NCI-H774 (cell line): ENCODE data around the gene FAM20C.

Experiments used
- DNase-seq: peaks from one replicate; lab custom pipeline; 2025; lab: John Stamatoyannopoulos, UW

FAM20C gene

DNA sequence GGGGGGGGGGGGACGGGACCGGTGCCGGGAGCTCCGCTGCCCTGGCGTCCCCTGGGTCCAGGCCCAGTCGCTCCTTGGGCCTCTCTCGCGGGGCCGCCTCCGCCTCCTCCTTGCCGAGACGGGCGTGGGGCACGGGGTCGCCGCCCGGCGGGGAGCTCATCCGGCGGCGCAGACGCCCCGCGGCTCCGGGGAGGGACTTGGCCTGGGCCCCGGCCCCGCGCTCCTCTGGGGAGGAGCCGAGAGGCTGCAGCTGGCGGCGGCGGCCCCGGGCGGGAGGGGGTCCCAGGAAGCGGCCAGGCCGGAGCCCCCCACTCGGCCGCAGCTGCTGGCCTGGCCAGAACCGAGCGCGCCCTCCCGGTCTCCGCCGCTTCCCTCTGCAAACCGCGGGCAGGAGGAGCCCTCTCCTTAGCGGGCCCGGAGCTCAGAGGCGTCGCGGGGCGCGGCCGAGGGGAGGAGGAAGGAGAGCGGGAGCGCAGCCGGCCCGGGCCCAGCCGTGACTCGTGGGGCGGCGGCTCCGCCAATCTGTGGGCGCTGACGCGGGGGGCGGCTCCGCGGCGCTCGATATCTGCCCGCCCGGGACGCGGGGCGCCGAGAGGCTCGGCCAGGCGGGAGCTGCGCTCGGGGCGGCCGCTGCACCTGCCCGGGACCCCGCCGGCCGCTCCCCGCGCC is at the start of gene FAM20C:
FAM20C (plus strand) TSS at position 591 of the 669 bp plus-strand sequence. CDS start 629 bp downstream, outside the sequence.
- DNase-seq = no peak

DNA sequence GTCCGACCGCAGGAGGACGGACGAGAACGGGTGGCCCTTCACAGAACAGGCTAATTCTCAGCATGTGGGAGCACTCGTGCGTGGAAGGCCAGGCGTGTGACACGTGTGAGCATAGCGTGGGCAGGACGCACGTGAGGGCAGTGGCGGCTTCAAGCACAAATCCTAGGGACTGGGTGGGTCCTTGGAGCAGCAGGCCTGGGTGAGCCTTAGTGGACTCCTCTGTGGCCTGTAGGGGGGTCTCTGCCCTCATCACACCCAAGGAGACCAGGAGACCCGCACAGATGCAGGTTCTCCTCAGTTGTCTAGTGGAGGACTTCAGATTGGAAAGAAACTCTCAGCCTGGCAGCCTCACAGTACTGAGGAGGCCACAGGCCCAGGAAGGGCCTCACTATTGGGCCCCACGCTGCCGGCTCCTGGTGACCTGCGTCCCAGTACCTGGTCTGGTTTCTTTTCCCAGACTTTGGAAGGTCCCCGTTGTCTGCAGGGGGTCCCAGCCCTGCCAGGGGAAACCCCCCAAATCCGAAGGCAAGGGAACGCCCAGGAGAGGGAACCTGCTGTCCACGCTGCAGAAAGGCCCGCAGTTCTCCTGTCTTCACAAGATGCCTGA is 49.1 kb upstream of the FAM20C start:
- no peak for DNase-seq

DNA sequence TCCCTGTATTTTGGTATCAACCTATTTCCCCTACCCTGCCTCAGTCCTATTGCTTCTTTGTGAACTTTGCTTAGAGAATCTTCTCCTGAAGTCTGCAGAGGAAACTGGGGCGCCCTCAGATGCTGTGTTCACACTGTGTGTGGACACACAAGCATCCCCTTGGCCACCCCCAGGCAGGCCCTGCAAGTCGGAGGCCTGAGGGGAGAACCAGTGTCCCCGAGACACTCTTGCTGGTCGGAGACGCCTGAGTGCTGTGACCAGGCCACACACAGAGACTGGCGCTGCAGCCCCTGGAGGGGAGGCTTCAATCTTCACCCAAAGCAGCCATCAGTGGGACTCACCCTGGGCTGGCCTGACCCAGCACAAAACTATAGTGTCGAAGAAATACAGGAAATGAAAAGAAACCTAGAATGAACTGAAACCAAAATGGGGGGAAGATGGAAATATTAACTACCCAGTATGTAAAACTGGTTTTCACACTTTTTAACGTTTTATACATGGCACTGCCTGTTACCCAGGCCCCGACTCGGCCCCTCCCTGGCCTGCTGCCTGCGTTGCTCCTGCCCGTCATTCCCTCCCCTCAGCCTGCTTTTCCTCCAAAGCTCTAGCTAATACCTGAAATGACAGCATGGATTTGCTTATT is 48.4 kb upstream of the FAM20C start:
- no peak for DNase-seq

- no peak for DNase-seq
These were observed 47.9 kb upstream of the FAM20C start for GRCh38 chr7:144454-144826.

- no peak for DNase-seq
These were observed 46.5 kb upstream of the FAM20C start for GRCh38 chr7:145863-146262.

GRCh38 chr7:148543-148931 is 43.8 kb upstream of the FAM20C start:
- no peak for DNase-seq

- peak; percentile 96 for DNase-seq
These were observed 43.2 kb upstream of the FAM20C start for GRCh38 chr7:148932-149790.

DNA sequence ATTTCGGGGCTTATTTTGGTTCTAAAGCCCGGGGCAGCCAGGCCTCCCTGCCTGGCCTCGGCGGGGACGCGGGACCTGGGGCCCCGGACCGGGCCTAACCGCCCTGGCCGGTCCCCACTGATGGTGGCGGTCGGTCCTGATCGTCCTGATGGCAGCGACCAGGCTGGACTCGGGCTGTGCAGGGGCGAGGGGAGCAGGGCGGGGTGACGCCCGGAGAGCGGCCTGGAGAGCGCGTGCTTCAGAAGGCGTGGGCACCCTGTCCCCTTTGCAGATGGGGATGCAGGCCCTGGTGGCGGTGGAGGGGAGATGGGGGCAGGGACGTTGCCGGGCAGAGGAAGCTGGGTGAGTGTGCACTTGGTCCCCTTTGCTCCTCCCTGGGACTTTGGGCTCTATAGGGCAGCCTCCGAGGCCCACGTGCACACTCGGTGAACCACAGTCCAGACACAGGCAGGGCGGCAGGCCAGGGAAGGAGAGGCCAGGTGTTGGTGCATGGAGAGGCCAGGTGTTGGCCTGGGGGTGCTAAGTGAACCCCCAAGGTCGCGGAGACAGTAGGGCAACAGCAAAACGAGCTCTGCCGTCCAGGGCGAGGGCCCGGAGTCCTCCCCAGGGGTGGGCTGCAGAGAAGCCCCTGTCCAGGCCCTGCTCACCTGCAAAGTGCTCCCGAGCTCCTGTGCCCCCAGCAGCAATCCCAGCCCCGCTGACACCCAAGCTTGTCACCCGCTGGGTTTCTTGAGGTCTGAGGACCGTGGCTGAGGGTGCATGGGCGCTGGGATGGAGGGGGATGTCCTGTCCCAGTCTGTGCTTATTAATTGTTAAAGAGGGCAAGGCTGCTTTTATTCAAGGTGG is 42.4 kb upstream of the FAM20C start:
- peak; percentile 21 for DNase-seq

DNA sequence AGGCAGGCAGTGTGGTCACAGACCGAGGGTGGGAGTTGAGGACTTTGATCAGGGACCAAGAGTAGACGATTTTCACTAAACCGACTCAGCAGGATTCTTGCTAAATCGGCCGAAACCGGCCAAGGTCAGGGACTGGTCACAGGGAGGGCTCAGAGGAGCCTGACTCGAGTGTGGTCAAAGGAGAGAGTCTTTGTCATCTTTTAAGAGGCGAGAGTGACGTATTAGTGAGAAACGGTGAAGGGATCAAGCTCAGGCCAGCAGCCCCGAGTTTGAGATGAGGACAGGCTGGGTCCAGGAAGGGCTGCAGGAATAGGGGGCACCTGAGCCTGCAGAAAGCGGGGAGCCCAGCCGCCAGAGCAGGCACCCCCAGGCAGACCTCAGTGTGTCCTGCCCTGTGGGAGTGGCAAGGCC is 41.6 kb upstream of the FAM20C start:
- DNase-seq = no peak

- no peak for DNase-seq
These were observed 40.9 kb upstream of the FAM20C start for GRCh38 chr7:151346-152050.

- DNase-seq = no peak
These were observed 39.5 kb upstream of the FAM20C start for GRCh38 chr7:152702-153391.

- no peak for DNase-seq
These were observed 38.8 kb upstream of the FAM20C start for GRCh38 chr7:153604-154003.

DNA sequence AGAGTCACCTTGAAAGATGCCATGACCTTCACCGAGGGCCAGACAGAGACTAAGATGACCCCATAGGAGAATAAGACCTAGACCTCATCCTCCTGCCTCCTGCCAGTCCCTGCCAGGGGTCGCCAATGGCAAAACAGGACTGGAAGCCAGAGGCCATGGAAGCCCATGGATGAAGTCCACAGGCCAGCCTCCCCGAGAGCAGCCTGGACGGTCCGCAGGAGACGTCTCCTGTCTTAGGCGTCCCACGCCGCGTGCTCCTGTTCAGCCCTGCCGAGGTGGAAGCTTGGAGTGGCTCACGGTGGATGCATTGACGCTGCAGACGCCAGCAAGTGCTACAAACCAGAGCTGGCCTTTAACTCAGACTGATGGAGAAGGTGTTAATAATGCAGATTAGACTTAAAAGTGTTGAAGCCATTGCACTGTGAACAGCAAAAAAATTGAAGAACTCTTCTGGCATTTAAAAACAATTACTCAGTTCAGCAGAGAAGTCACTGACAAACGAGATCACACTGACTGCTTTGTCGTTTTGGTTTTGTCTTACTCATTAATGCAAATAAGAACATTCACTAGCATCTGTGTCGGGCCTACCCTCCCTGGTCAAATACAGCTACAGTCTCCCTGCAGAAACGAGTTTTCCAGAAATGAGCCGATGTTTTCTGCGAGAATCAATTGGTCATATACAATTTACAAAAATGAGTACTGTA is 38.1 kb upstream of the FAM20C start:
- no peak for DNase-seq

- DNase-seq = no peak
These were observed 36.9 kb upstream of the FAM20C start for GRCh38 chr7:155469-155900.

DNA sequence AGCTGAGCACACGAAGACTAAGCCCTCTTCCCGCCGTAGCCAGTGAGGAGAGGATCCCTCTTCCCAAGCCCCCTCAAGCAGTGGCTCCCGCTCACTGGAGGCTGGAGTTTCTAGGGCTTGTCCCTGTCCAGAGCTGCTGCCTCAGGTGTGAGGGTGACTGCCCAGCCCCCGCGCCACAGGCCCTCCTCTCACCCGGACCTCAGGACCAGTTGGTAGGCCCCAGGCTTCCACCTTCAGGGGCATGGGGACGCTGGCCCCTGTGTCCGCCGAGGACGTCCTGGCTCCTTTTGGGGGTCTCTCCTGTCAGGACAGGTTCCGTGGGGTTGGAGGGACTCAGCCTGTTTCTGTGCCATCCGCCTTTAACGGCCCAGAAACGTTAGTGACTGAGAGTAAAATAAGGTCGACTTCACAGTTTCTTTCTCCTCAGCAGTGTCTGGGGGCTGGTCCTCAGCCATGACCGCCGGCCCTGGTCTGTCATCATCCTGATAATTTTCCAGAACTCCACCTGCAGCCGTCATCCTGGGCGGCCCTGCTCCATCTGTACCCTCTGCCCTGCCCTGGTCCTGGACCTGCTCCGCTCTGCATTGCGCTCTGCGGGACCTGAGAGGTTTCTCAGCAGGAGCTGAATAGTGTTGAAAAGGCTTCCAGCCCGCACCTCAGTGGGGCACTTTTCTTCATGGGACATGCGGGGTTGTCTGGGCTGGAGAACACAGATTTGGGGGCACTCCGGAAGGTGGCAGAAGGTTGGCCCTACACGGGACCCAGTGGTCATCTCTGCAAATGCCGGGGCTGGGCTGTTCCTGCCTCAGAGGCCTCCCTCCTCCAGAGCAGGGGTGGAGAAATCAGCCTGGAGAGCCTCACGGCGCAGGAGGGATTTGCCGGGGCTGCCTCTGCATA is 36.0 kb upstream of the FAM20C start:
- DNase-seq = no peak

DNA sequence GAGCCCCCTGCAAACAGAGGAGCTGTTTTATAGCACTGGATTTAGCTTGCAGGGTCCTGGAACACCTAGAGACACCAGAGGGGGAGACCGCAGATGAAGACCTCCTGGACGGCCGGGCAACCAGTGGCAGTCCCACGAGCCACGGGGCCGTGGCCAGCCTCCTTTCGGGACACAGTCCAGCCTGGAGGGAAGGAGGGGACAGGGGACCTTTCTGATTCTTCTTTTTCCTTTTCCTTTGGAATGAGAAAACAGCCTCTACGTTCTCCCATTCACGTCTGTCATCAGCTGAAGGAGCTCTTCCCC is 35.4 kb upstream of the FAM20C start:
- DNase-seq = no peak

GRCh38 chr7:157771-158625 is 34.4 kb upstream of the FAM20C start:
- no peak for DNase-seq

- DNase-seq = no peak
These were observed 33.6 kb upstream of the FAM20C start for GRCh38 chr7:158771-159170.
